Adrenal gland (tissue), 12 donors: ENCODE data around the gene PADI6. TPM values are rescaled to one million over a fixed set of nuclear protein-coding genes. Genes with fewer than 3 reads are reported as not detected.

ENCODE experiments used
- DNase-seq, 7 donors: peaks; one replicate each; pipeline ENCODE4 v3.0.0-alpha.2; 2019 to 2020
- H3K27ac ChIP-seq, 5 donors: fragments of 200-600 bp; sonication (generic) in 4 of 5; 1 replicate in 3 of 5; 2 replicates in 2 of 5; pipeline versions ENCODE4 v1.5.1 to v1.8.0; 2016 to 2020; ENCODE audit warnings: mild to moderate bottlenecking in 1 of 5
- H3K27me3 ChIP-seq: fragments of 200-600 bp; 2 replicates; pipeline ENCODE4 v1.8.0; 2021
- H3K36me3 ChIP-seq, 2 donors: fragments of 200-600 bp; replicated peaks in 1 of 2; 1 replicate in 1 of 2; 2 replicates in 1 of 2; pipeline versions ENCODE4 v1.5.1 to v1.8.0; 2018 to 2022
- H3K4me1 ChIP-seq, 2 donors: fragments of 200-600 bp; replicated peaks in 1 of 2; 1 replicate in 1 of 2; 2 replicates in 1 of 2; pipeline versions ENCODE4 v1.5.1 to v1.8.0; 2018 to 2021
- H3K4me3 ChIP-seq, 4 donors: fragments of 200-600 bp; sonication (generic) in 3 of 4; one replicate each; pipeline ENCODE4 v1.5.1; 2016 to 2018
- H3K9me3 ChIP-seq, 3 donors: fragments of 200-600 bp; sonication (generic) in 1 of 3; replicated peaks in 1 of 3; 1 replicate in 2 of 3; 2 replicates in 1 of 3; pipeline versions ENCODE4 v1.5.1 to v1.8.0; 2016 to 2021
- CTCF ChIP-seq, 6 experiments: fragments of 450-650 bp in 4 of 6; fragments of 200-600 bp in 2 of 6; sonication (generic) in 1 of 6; IDR thresholded peaks; 1 replicate in 5 of 6; 2 replicates in 1 of 6; pipeline versions ENCODE4 v1.5.1 to v1.8.0; 2016 to 2021; ENCODE audit warnings: antibody characterized with exemption in 6 of 6, mild to moderate bottlenecking in 2 of 6, moderate library complexity in 1 of 6
- POLR2A ChIP-seq, 2 donors: fragments of 450-650 bp; IDR thresholded peaks; one replicate each; pipeline ENCODE4 v1.6.1; 2017; ENCODE audit warnings: antibody characterized with exemption in 2 of 2, mild to moderate bottlenecking in 2 of 2, moderate library complexity in 1 of 2
- WGBS, 4 donors: extraction: QIAGEN DNeasy Blood & Tissue Kit in 2 of 4; methylation state at CpG; one replicate each; pipeline versions ENCODE4 v1.1.5 to v1.1.7; 2013 to 2017; 5-methylcytosine and 5-hydroxymethylcytosine counted together
- intact Hi-C, 2 donors: fragments of 100-400 bp; cut with DNase I; formaldehyde crosslinking; loops; one replicate each; pipeline versions ENCODE4 v1.14.1 to v1.15.0; 2022 to 2023
- polyA plus RNA-seq, 3 donors: library from polyadenylated mRNA; stranded (reverse); fragments of 200-250 nt in 2 of 3; fragments of 350-450 nt in 1 of 3; fragmentation: Illumina TruSeq in 1 of 3; extraction: RNeasy Lipid Tissue Mini Kit (QIAGEN cat#74804) in 1 of 3; gene quantifications; one replicate each; pipeline ENCODE4 v1.2.3, GENCODE V29; 2013 to 2014
- total RNA-seq, 9 donors: library from RNA; depleted of rRNA in 4 of 9; stranded (reverse); fragments of >200 nt in 4 of 9; fragments of 120-200 nt in 1 of 9; fragmentation: NEBNext Ultra II Directional in 1 of 9; extraction: Animal tissue kit (Norgen Biotek cat#: 25700) in 1 of 9; gene quantifications; one replicate each; pipeline versions ENCODE4 v1.1.0 to v1.2.4, GENCODE V29; 2013 to 2023
- donor health status: healthy with polysubstance abuse.
- donor health status: Bipolar disorder and iron deficiency.
- donor health status: DM: yes; HTN: yes; CAD: no.
- donor health status: DM: no; HTN: no; CAD: no.
- donor health status: DM: no; HTN: no; CAD: no.
- donor health status: DM: yes; HTN: yes; CAD: no.

The PADI6 gene
- total and polyA plus RNA-seq, 12 donors: not detected

GRCh38 chr1:17397910-17398695 lies 26.1 kb downstream of the PADI6 start:
- TF ChIP-seq POLR2A (IDR thresholded peaks at IDR 0.05): no peak
- Histone ChIP-seq H3K27me3 (no peaks in the 10 kb centered on the region), H3K4me3 (no peak overlapping the region), H3K27ac (no peak overlapping the region), H3K4me1 (no peaks in the 10 kb centered on the region), H3K36me3 (no peaks in the 10 kb centered on the region), H3K9me3 (no peaks in the 10 kb centered on the region)
- DNase-seq: no peak
- intact Hi-C loops: no loop called here
- 70 to 88% (median 80%) methylated on average over 4 to 7 of the region's 7 CpGs for WGBS, 4 donors

GRCh38 chr1:17400725-17401341 lies 28.8 kb downstream of the PADI6 start:
- DNase-seq: no peak
- Histone ChIP-seq H3K4me3 (no peak overlapping the region), H3K27ac (no peak overlapping the region), H3K36me3 (no peaks in the 10 kb centered on the region), H3K9me3 (no peaks in the 10 kb centered on the region), H3K27me3 (no peaks in the 10 kb centered on the region), H3K4me1 (no peaks in the 10 kb centered on the region)
- intact Hi-C loops: loop anchor here in 1 of 2 donors (10.0 kb wide), 1 partner anchor 276 kb away; no protein-coding TSS in a partner anchor
- TF ChIP-seq POLR2A (IDR thresholded peaks at IDR 0.05) (no peak), CTCF (IDR thresholded peaks at IDR 0.05) (no peak)
- 83 to 91% (median 91%) methylated on average over 11 of the region's 11 CpGs for WGBS, 4 donors

- H3K27ac ChIP-seq: no peak overlapping the region
- H3K27me3 ChIP-seq: no peaks in the 10 kb centered on the region
- DNase-seq: no peak
- H3K9me3 ChIP-seq: no peaks in the 10 kb centered on the region
- 64 to 76% (median 68%) methylated on average over 4 of the region's 4 CpGs for WGBS, 4 donors
- no peak overlapping the region for H3K4me3 ChIP-seq
- H3K36me3 ChIP-seq: no peaks in the 10 kb centered on the region
- intact Hi-C loops: loop anchor here in 1 of 2 donors (10.0 kb wide), 1 partner anchor 277 kb away; no protein-coding TSS in a partner anchor
- TF ChIP-seq POLR2A (IDR thresholded peaks at IDR 0.05) (no peak), CTCF (IDR thresholded peaks at IDR 0.05) (no peak)
- no peaks in the 10 kb centered on the region for H3K4me1 ChIP-seq
These were observed 29.8 kb downstream of the PADI6 start for GRCh38 chr1:17401841-17402240.

GRCh38 chr1:17403081-17403480 lies 31.1 kb downstream of the PADI6 start:
- Histone ChIP-seq H3K4me3 (no peak overlapping the region), H3K36me3 (peaks cover 0 to 4% of the 10 kb centered on the region in 2 donors), H3K27me3 (no peaks in the 10 kb centered on the region), H3K27ac (no peak overlapping the region), H3K9me3 (no peaks in the 10 kb centered on the region), H3K4me1 (no peaks in the 10 kb centered on the region)
- 49 to 80% (median 58%) methylated on average over 1 to 3 of the region's 3 CpGs for WGBS, 4 donors
- TF ChIP-seq POLR2A (IDR thresholded peaks at IDR 0.05) (no peak), CTCF (IDR thresholded peaks at IDR 0.05) (no peak)
- intact Hi-C loops: loop anchor here in 1 of 2 donors (10.0 kb wide), 1 partner anchor 278 kb away; no protein-coding TSS in a partner anchor
- DNase-seq: no peak
